ENCODE results near the gene DCXR. TPM values are rescaled to one million over a fixed set of nuclear protein-coding genes. Genes with fewer than 3 reads are reported as not detected.

Gene DCXR
- total and polyA plus RNA-seq, 2 donors (not counting 1 experiment from before 2014, with no cell fraction given), result 63.9 to 143 TPM

DNA sequence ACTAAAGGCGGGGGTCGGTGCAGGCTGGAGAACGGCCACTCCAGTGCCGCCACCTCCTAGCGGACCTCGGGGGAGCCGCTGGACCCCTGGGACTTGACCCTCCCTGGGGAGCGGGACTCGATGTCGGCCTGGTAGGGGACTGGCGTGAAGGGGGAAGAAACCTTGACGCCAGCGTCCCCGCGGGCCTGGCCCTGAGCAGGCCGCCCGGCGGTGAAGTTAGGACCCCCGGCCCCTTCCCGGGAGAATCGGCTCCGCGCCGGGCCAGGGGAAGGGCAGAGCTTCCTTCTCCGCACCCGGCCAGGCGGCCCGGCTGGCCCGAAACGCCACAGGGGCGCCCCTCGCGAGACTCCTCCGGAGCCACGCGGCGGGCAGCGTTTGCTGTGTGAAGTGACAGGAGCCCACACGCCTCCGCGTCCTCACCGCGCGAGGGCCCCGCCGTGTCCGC lies 27.7 kb upstream of the DCXR start:
- no peaks in the 10 kb centered on the region for H3K9me3 Mint-ChIP-seq (ENCODE audit: insufficient read depth)
- no peaks in the 10 kb centered on the region for H3K27me3 ChIP-seq (replicated peaks in 1 of 4; ENCODE audit: control extremely low read depth in 1 of 4, control insufficient read depth in 3 of 4, insufficient read depth in 4 of 4, low read length in 3 of 4)
- peak overlapping the region; percentile 85 for H3K4me2 ChIP-seq (replicated peaks; ENCODE audit: low read depth, low read length, poor library complexity, severe bottlenecking)
- H3K9ac ChIP-seq (ENCODE audit: low read length), result peak overlapping the region; percentile 75
- peak overlapping the region; percentile 53 for H3K27ac Mint-ChIP-seq
- peaks cover 12% of the 10 kb centered on the region for H3K79me2 ChIP-seq (ENCODE audit: control insufficient read depth, insufficient read depth, low read length)
- DNase-seq, result no peak
- ChIA-PET POLR2A (interaction anchor here (0.6 to 1.4 kb wide), 4 partner anchors 15 to 86 kb away, joined by 3 to 4 read pairs (median 4); partner anchors contain the start of gene DCXR), CTCF (interaction anchor here (1.0 to 1.3 kb wide), 3 partner anchors 10 to 41 kb away, joined by 3 to 4 read pairs (median 3); partner anchors contain the start of gene DCXR)
- peaks cover 16 to 26% of the 10 kb centered on the region in 2 donors for H3K4me1 ChIP-seq (ENCODE audit: control insufficient read depth in 2 of 2, insufficient read depth in 2 of 2, low read length in 2 of 2)
- peak; percentile 51 for ATAC-seq (ENCODE audit: low read depth)
- TF ChIP-seq EZH2 (IDR thresholded peaks at IDR 0.05; ENCODE audit: borderline replicate concordance, insufficient read depth, low read depth, low read length, poor library complexity, severe bottlenecking), result no peak
- TF ChIP-seq CTCF (IDR thresholded peaks at IDR 0.05), result no peak
- H3K4me3 Mint-ChIP-seq, result peak overlapping the region; percentile 69
- no peaks in the 10 kb centered on the region for H3K27me3 Mint-ChIP-seq
- peaks cover 8% of the 10 kb centered on the region for H4K20me1 ChIP-seq (ENCODE audit: control insufficient read depth, insufficient read depth, low read length, poor library complexity, severe bottlenecking)
- WGBS (ENCODE audit: insufficient coverage), result under 1% methylated on average over 47 of the region's 47 CpGs
- intact Hi-C loops (cut with micrococcal nuclease), result loop anchor here (1.0 kb wide), 1 partner anchor 33 kb away; the partner anchor contains the start of gene FASN
- no peaks in the 10 kb centered on the region for H3K9me3 ChIP-seq (ENCODE audit: control extremely low read depth in 1 of 3, control insufficient read depth in 2 of 3, insufficient read depth in 1 of 3, low read length in 2 of 3)
- H3K4me1 Mint-ChIP-seq, result peaks cover 15% of the 10 kb centered on the region
- H3K36me3 ChIP-seq (replicated peaks in 1 of 2; ENCODE audit: control extremely low read depth in 1 of 2, control insufficient read depth in 1 of 2, extremely low read depth in 1 of 2, insufficient read depth in 2 of 2, low read length in 1 of 2), result peaks cover 0 to 15% of the 10 kb centered on the region in 2 experiments
- peak overlapping the region; percentile 100 for H2AFZ ChIP-seq (ENCODE audit: insufficient read depth, low read depth, low read length, poor library complexity, severe bottlenecking)
- peak overlapping the region; percentile 18 to 76 (median 64) for H3K4me3 ChIP-seq (ENCODE audit: control extremely low read depth in 1 of 5, extremely low read depth in 1 of 5, insufficient read depth in 1 of 5, low read depth in 2 of 5, low read length in 4 of 5)
- peak overlapping the region in 1 of 2 donors; percentile 73 for H3K27ac ChIP-seq (ENCODE audit: low read length in 2 of 2)

Data from B cell (primary cell).